Astrocyte (in vitro differentiated cells and primary cell): ENCODE results near the gene SYNRG.

ENCODE experiments used
- CTCF ChIP-seq: IDR thresholded peaks from 2 replicates; pipeline ENCODE4 v1.5.1; 2011; ENCODE audit warnings: low read depth, mild to moderate bottlenecking, inconsistent platforms, low read length, moderate library complexity; ENCODE audit not compliant: insufficient read depth
- EZH2 ChIP-seq: IDR thresholded peaks from 2 replicates; pipeline ENCODE4 v1.6.1; 2012; ENCODE audit warnings: mild to moderate bottlenecking, low read length, inconsistent platforms; ENCODE audit not compliant: insufficient read depth

DNA sequence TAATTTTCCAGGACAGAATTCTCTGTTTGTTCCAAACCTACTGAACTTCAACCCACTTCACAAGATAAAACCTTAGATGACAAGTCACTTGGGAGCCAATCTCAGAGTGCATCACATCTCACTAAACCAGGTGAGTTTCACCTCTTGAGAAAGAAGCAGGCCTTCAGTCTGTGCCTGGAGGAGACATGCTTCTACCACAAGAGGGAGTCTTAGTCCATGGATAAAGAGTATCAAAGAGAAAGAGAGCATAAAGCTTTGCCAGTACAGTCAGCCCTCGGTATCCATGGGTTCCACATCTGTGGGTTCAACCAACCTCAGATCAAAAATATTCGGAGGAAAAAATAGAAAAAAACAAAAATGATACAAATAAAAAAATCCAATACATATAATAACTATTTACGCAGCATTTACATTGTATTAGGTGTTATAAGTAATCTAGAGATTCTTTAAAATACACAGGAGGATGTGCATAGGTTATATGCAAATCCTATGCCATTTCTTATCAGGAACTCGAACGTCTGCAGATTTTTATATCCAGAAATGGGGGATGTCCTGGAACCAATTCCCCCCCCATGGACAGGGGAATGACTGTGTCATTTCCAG is 81.9 kb downstream of the SYNRG start:
- TF ChIP-seq CTCF (peak; percentile 83), EZH2 (no peak)
